GM21529 (cell line): ENCODE results near the gene SNRNP25.
"Not testable (repeated sequence)": the region's sequence is repeated elsewhere in the genome, so short reads cannot be mapped to it uniquely, and the experiment has no call there.

Experiments used
- ATAC-seq: cut with Tn5 transposase; IDR thresholded peaks from one replicate; pipeline ENCODE4 v1.9.1; 2021; ENCODE audit not compliant: unreplicated experiment

The SNRNP25 gene

DNA sequence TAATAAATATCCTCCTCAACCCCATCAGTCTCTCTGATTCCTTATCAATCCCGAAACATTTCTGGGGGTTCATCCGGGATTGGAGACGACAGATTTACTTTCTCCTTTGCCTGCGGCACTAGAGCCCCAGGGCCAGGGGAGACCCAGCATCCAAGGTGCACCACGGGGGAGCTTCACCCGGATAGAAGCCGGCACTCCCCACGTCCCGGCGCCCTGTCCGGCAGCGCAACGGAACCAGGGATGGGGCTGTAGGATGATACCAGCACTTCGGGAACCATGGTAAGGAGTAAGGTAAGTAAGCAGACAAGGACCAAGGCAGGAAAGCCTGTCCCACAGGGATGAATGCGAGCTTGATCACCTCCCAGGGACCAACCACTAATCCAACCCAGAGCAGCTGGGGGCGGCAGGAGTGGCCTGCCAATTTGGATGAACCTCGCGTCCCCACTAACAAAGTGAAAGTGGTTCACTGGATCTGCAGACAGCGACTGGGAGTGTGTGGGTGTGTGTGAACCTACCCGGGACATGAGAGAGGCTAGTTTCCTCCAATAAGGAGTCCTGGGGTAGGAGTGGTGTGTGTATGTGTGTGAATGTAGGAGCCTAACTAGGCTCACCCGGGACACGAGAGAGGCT, 12.1 kb upstream of the SNRNP25 start:
- no peak for ATAC-seq

DNA sequence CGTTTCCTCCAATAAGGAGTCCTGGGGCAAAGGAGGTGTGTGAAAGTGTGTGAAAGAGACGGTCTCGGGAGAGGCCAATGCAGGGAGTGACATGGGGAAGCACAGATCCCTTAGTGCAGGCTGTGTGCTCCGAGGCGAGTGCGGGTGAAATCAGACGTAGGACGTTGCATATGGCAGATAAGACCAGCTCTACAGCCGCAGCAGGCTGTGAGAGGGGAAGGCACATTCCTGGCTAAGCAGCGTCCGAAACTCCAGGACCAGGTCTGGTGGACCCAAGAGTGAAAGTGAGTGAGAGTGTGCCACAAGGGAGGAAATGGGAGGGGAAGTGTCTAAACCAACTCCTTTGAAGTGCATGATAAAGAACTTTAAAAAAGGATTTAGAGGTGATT, 11.6 kb upstream of the SNRNP25 start:
- no peak for ATAC-seq

DNA sequence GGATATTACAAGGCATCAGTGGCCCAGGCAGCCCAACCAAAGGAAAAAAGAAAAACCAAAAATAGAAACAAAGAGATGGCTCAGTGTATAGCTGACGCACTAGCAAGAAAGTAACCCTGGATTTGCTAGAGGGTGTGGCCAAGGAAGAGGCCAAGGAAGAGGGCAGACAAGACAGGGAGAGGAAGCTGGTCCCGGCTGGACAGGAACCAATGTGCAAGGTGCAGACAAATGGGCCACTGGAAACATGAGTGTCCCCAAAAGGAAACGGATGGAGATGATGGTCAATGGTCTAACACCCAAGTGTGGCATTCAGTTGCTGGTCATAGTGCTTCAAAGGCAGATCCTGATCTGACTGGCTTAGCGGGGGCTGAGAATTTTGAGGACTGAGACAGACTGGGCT, 10.9 kb upstream of the SNRNP25 start:
- ATAC-seq: no peak

DNA sequence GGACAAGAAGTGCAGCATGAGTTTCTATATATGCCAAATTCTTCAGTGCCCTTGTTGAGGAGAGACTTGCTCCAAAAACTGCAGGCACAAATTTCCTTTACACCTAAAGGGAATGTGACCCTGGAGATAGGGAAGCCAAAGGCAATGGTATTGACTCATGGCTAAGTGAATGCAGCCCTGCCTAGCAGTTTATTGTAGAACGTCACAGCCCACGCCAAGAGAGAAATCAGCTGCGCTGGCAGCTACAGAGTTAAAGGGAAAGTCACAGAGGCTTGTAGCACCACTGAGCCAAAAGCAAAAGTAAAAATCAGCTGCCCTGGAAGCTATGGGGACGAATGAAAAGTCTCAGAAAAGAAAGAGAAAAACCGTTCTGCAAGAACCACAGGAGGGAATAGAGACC, 10.3 kb upstream of the SNRNP25 start:
- no peak for ATAC-seq

DNA sequence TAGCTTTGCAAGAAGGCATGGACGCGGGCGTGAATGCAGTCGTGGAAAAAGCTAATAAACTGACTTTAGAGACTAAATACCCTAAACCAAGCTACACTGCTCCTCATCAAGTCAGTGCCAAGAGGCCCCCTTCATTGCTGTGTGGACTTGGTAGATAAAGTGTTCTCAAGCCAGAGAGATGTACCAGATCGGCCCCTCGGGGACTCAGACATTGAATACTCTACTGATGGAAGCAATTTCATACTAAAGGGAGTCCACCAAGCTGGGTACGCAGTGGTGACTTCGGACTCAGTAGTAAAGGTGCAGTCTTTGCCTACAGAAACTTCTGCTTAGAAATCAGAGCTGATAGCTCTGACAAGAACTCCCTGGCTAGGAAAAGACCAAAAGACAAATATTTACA, 9.0 kb upstream of the SNRNP25 start:
- ATAC-seq: no peak

DNA sequence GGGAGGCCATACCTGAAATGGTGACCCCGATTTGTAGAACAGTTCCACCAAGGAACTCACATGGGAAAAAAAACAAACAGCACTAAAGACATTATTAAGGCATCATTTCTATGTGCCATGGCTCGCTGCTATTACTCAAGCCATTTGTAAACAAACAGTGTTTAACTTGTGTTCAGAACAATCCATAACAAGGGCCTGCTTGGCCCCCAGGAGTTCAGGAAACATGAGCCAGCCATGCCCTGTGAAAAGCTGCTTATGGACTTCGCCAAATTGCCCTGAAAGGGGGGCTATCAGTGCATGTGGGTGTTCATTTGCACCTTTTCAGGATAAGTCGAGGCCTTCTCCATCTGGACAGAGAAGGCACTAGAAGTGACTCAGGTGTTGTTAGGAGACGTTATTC, 8.2 kb upstream of the SNRNP25 start:
- ATAC-seq: no peak

DNA sequence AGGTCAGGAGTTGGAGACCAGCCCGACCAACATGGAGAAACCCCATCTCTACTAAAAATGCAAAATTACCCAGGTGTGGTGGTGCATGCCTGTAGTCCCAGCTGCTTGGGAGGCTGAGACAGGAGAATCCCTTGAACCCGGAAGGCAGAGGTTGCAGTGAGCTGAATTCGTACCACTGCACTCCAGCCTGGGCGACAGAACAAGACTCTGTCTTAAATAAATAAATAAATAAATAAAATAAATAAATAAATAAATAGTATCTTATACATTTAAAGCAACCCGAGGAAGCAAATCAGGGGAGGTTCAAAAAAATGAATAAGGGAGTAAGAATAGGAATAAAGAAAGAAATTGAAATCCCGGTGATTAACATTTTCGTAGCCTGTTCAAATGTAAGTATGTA, 7.1 kb upstream of the SNRNP25 start:
- not testable (repeated sequence) for ATAC-seq

DNA sequence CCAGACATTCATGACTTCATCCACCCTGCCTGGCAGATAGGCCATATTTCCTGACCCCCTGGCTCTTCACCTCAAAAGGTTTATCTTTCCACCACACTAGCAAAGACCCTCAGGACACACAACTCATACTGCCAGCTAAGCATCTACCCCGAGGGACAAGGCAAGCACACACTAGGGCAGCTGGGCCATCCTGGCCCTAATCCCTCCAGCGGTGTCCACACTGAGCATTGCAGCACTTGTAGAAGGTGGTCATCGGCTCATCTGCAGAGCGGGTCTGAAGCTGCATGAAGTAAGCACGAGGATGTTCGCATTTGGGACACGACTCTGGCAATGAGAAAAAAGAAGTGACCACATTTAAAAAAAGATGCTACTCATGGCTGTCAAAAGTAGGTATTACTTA, 6.4 kb upstream of the SNRNP25 start:
- ATAC-seq: no peak

DNA sequence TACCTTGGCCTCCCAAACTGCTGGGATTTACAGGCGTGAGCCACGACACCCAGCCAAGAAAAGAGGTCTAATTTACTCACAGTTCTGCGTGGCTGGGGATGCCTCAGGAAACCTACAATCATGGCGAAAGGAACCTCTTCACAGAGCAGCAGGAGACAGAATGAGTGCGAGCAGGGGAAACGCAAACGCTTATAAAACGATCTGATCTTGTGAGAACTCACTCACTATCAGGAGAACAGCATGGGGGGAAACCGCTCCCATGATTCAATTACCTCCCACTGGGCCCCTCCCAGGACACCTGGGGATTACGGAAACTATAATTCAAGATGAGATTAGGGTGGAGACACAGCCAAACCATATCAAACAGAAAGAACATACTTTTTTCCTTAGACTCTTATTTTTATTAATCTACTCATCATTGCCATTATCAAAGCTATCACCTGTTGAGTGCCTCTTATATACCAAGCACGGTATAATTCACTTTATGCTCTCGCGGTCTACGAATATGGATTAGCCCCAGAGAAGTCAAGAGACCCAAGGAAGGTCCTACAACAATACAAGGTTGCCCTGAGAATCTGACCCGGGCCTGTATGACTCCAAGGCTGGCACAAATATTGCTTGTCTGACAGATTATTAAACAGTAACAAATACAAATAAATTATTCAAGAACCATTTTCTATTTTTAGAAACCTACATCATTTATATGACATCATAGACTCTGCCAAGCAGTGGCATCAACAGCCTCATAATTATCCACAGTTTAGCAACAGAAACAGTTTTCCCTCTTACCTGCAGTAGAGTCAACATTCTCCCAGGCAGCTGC, 2.6 kb upstream of the SNRNP25 start:
- ATAC-seq: no peak

DNA sequence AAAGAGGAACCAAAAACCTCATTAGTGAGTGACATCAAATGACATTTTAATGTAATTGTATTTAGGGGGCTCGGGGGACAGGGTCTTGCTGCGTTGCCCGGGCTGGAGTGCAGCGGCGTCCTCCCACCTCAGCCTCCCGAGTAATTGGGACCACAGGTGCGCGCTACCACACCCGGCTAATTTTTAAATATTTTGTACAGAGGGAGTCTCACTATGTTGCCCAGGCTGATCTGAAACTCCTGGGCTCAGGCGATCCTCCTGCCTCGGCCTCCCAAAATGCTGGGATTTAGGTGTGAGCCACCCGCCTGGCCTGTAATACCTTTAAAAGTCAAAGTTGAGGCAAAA, 581 bp downstream of the SNRNP25 start:
- no peak for ATAC-seq

DNA sequence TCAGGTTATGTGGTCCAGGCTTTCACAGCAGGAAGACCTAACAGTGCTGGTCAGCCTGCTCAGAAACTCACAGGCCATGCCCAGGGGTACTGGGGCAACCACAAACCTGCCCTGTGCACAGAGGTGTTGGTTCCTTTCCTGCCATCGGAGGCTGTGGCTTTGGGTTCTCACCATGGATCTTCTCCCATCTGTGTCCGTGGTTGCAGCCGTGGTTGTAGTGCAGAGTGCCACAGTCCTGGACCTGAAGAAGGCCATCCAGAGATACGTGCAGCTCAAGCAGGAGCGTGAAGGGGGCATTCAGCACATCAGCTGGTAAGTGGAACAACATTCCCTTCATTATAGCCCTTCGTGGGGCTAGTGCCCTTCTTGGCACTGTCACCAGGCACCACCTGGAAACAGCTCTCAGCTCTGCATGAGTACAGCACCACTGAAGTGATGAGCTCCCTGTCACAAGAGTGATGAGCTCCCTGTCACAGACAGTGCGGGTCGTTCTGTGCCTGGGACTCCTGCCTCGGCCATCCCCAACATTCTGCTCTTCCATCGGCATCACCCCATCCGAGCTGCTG, 2.0 kb downstream of the SNRNP25 start:
- no peak for ATAC-seq

DNA sequence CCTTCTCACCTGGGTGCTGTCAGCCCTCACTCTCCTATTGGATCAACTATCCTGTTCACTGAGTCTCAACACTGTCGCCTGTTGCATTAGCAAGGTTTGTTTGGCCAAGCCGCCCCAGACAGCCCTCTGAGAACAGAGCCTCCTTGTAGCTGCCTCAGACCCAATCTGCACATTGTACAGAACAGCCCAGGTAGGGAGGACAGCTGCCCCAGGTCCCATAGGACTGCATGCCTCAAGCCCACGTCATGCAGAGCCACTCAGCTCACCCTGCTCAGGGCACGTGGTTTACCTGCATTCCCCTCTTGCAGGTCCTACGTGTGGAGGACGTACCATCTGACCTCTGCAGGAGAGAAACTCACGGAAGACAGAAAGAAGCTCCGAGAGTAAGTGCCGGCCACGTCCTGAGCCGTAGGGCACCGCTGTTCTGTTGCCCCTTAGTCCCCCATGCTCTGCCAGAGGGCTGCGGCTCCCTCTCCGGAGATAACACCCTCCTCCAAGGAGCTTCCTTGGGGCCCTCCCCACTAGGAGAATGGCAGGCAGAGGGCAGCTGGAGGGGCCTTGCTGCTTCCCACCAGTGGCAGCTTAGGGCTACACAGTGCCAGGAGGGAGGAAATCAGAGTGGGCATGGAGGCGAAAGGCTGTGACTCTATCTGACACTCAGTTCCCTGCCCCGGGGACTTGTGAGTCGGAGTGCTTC, 2.8 kb downstream of the SNRNP25 start:
- ATAC-seq: no peak

DNA sequence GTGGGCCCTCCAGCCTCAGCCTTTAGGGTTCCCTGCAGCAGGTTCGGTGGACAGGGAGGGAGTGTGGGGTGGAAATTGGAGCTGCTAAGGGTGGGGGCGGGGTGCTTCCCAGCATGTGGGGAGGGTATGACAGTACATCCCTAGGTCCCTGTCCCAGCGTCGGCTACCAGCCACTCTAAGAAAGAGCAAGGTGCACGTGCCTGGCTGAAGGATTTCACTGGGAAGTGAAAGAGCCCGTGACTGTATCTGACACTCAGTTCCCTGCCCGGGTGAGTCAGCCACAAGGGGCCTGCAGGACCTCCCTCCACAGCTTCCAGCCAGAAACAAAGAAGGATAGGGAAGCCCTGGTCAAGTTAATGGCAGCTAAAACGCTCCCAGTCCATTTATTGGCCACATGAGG, 4.1 kb downstream of the SNRNP25 start:
- ATAC-seq: no peak

DNA sequence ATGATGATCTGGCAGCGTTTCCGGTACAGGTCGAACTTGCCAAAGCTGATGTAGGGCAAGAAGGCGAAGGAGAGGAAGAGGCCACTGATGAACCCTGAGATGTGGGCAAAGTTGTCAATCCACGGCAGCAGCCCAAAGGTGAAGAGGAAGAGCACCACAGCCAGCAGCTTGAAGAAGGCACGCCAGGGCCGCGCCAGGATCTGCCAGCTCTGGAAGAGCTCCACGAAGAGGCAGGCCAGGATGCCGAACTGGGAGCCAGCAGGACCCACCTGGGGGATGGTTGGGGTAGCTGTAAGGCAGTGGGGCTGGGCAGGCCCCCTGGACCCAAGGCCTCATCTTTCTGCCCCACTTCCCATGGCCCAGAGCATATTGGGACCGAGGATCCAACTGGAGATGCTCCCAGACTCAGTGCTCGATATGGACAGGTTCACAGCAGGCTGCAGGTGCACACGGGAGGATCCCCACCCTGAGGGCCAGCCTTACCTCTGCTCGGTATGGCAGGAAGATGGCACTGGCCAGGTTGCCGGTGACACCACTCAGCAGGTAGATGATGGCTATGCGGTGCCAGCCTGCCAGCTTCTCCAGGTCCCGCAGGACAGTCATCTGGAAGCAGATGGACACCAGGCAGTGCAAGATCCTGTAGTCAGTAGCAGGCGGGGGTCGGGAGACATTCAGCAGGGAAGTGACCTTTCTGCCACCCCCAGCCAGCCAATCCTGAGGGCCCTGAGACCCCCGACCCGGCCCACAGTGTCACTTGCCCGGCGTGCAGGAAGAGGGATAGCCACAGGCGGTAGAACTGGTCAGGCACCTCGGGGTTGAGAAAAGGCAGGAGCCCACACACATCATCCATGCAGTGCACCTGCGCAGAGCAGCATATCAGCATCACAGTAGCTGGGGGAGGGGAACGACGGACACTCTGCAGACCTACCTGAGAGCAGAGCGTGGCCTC, 5.1 kb downstream of the SNRNP25 start:
- ATAC-seq: no peak

DNA sequence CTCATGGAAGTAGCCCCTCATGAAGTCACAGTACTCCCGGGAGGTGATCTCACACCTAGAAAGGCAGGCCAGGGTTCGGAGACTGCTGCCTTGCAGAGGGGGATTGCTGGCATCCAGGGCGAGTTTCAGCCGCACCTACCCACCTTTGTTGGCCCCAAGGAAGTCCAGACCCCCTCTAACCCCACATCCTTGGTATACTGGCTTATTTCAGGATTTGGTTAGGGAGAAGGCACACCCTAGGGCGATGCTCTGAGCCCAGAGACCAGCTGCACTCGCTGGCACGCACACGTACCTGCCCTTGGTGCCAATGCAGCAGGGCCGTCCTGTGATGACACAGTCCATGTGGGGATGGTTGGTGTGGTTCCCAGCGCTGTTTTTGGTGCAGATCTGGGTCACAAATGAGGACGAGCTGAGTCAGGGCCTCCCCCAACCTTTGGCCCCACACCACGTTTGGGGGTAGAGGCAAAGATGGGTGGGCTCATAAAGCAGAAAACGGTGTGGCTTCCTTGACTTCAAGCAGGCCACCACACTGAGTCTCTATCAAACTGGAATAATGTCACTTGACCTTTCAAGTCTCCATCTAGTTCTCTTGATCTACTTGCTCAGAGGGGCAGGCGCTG, 5.9 kb downstream of the SNRNP25 start:
- ATAC-seq: no peak

DNA sequence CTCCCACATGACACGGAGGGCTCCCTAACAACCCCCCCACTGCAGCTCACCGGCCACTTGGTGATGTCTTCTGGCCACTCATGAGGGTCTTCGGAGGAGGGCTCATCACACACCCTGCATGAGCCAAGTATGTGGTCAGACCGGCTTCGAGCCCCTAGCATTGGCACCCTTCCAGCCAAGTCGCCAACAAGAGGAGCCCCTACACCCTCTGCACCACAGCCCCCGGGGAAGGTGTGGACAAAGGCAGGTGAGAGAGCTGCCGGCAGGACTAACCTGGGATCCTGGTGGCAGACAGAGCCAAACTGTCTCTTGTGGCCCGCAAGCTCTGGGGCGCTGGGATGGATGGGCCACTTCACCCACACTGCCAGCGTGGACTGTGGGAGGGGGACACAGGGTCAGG, 6.5 kb downstream of the SNRNP25 start:
- ATAC-seq: no peak

DNA sequence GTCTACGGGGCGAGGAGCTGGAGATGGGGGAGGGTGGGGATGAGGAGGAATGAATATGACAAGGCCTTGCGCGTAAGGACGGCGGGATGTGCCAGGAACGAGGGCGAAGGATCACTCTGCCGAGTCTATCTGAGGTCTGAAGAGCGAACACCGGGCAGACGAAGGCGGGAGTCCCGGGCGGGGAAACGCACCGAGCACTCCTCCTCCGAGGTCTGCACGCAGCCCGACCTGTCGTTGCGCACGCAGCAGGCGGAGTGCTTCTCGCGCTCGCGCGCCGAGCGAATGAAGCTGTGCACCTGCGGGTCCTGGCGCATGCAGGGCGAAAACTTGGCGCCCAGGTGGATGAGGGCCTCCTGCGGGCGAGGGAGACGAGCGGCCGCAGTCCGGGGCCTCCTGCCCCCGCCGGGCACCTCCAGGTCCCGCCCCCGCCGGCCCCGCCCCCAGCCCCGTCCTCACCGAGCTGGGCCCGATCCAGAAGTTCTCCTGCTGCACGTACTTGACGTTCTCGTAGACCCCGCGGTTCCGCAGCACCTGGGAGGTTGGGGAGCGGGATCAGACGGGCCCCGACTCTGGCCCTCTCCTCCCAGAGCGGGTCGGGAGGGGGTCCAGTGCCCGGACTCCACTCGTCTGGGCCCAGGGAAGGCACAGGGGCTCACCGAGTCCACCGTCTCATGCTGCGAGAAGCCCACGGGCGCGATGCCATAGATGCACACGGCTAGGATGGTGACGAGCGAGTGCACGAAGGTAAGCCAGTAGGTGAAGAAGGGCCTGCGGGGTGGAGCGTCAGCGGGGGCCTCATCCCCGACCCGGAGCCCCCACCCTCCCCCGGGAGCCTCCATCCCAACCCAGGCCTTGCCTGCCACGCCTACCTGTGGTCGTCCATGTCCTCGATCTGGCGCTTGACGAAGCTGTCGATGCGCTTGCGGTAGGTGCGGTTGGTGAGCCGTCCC, 7.6 kb downstream of the SNRNP25 start:
- ATAC-seq: no peak

DNA sequence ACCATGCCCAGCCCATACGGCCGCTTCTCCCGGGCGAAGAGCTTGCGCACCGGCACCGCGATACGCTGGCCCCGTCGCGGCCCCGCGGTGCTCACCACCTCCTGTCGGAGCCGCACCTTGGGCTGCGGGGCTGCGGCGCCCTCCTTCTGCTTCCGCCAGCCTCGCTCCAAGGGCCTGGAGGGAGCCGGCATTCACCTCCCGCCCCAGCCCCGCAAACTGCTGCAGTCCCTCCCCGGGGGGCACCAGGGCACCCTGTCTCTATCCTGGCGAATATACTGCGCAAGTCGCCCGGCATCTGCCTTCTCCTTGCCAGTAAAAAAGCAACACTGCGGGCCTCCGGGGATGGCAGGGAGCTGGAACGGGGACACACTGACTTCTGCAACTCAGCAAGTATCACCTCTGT, 8.3 kb downstream of the SNRNP25 start:
- ATAC-seq: no peak

DNA sequence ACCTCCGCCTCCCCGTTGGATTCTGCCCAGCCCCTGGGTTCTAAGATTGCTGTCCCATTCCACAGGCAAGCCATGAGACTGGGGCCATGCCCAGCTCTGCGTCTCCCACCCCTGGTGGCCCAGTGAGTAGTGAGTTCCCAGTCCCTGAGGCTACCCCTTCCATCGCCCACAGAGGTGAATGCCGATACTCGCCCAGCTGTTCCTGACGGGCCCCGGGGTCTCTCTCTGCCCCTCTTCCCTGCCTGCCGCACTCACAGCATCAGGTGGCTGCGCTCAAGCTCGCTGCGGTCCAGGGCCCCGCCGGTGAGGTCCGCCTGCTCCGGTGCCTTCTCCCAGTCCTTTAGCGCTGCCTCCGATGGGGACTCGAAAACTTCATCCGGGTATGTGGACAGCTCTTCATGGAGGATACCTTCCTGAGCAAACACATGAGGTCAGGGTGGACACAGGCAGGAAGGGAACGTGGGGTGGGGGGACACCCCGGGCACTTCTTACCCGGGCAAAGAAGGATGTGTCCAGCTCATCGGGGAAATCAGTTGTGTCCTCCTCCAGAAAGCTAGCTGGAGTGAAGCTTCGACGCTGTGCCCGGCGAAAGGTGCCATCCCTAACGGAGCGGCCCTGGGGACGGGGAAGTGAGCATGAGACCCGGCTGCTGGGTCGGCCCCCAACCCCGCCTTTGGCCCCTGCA, 8.8 kb downstream of the SNRNP25 start:
- no peak for ATAC-seq
